Measurements from ENCODE around the gene PLA2G6.

DNA sequence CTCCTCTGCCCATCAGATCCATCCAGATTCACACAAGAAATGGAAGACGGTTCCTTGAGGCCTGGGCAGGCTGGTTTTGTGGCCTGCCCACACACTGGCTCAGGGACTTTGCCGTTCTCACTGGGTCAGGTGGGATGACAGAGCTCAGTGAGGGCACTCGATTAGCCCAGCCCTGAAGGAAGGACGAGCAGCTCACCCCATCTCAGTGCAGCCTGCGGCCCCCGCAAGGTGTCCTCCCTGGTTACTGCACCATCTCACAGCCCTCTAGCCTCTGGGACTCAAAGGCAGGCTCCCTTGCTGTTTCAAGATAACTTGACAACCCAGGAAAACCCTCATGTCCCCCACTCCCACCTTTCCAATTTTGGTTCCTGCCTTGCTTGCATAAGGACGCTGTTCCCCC lies 101.8 kb downstream of the PLA2G6 start:
- TF ChIP-seq, protein P1, sequence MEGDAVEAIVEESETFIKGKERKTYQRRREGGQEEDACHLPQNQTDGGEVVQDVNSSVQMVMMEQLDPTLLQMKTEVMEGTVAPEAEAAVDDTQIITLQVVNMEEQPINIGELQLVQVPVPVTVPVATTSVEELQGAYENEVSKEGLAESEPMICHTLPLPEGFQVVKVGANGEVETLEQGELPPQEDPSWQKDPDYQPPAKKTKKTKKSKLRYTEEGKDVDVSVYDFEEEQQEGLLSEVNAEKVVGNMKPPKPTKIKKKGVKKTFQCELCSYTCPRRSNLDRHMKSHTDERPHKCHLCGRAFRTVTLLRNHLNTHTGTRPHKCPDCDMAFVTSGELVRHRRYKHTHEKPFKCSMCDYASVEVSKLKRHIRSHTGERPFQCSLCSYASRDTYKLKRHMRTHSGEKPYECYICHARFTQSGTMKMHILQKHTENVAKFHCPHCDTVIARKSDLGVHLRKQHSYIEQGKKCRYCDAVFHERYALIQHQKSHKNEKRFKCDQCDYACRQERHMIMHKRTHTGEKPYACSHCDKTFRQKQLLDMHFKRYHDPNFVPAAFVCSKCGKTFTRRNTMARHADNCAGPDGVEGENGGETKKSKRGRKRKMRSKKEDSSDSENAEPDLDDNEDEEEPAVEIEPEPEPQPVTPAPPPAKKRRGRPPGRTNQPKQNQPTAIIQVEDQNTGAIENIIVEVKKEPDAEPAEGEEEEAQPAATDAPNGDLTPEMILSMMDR (IDR thresholded peaks at IDR 0.05; ENCODE audit: poor library complexity) = no peak
- no peak for TF ChIP-seq EZH2phosphoT487 (IDR thresholded peaks at IDR 0.05; ENCODE audit: low read depth, severe bottlenecking, unreplicated experiment)

All from hepatocyte (in vitro differentiated cells).